Activated CD8-positive, alpha-beta memory T cell treated with anti-CD3 and anti-CD28 coated beads, Interleukin-2, amount 50 U/mL, for 4 hours (primary cell): ENCODE results near the gene MCUB.

Source experiments
- DNase-seq: peaks from one replicate; pipeline ENCODE4 v3.0.0-alpha.2; 2020

MCUB gene

DNA sequence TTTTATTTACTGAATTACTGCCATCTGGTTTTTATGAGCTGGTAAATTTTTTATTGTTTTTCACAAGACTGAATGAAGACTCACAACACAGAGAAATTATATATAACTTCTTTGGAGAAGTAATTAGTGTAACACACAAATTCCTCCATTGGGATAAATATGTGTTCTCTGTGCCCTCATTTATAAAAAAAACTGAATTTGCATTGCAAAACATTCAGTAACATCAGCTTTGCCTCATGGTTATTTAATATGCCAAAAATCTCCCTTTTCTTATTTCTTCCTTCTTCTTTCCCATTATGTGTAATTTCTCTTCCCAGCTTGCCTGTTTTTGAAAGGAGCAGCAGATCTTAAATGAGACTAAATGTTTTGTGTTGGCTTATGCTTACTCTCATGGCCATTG lies 124.7 kb downstream of the MCUB start:
- DNase-seq = no peak

GRCh38 chr4:109690690-109691410 lies 130.8 kb downstream of the MCUB start:
- DNase-seq = no peak

DNA sequence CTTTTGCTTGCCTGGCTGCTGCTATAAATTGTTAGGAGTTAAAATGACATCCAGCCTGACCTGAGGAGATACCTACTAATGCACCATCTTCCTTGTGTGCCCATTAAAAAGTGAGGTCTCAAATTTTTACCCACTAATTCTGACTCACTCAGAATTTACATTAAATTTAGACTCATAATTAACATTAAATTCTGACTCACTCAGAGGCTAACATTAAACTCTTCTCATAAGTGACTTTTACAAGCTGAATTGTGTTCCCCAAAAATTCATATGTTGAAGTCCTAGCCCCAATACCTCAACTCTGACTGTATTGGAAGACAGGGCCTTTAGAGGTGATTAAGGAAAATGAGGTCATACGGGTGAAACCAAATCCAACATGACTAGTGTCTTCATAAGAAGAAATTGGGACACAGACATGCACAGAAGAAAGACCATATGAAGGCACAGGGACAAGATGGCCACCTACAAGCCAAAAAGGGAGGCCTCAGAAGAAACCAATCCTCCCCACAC lies 131.4 kb downstream of the MCUB start:
- DNase-seq = no peak

DNA sequence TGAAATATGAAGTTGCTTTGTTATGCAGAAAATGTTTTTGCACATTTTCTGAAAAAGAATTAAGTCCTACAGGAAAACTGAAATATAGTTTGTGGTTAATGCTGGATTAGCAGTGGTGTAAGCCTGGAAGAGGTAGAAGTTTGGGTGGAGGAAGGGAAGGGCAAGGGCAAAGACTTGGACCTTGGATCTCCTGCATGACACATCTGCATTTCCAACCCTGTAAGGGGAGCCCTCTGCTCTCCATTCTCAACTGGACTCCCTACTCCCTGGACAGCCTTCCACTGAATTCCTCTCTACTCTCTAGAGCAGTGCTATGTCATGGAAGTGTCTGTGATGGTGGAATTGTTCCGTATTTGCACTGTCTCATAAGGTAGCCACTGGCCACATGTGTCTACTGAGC lies 138.6 kb downstream of the MCUB start:
- DNase-seq = no peak

DNA sequence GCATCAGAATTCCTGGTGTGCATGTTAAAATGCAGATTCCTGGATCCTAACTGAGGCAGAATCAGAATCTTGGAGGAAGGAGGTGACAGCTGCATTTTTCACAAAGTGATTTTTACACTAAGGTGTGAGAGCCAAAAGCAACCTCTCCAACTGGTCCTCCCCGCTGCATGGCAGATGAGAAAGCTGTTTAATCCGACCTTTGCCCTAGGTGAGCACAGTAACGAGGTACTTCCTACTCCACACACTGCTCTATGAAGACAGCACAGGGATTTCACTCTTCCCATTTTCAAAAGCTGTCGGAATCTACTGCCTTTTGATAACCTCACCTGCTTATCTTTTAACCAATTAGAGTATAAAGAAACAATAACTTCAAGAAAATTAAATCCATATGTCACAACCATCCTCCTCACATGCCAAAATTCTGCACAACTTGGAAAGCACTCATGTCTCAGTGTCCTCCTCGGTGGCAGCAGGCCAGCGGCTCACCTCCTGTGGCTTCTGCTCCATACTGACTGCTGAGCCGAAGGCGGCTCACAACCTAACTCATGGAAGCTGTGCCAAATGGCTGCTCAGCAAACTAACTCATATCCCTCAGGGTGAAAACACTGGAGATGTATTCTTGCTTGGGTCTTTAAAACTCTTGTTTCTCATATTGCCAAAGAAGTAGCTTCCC lies 139.6 kb downstream of the MCUB start:
- DNase-seq = no peak

- DNase-seq = no peak
Observed at GRCh38 chr4:109701566-109702410, 141.7 kb downstream of the MCUB start.

- DNase-seq = peak; percentile 75
Observed at GRCh38 chr4:109702950-109703663, 143.1 kb downstream of the MCUB start, which contains the start of gene CASP6. Gene CASP6 (minus strand): TSS chr4:109703445. CDS start chr4:109703395, 50 bp downstream.

DNA sequence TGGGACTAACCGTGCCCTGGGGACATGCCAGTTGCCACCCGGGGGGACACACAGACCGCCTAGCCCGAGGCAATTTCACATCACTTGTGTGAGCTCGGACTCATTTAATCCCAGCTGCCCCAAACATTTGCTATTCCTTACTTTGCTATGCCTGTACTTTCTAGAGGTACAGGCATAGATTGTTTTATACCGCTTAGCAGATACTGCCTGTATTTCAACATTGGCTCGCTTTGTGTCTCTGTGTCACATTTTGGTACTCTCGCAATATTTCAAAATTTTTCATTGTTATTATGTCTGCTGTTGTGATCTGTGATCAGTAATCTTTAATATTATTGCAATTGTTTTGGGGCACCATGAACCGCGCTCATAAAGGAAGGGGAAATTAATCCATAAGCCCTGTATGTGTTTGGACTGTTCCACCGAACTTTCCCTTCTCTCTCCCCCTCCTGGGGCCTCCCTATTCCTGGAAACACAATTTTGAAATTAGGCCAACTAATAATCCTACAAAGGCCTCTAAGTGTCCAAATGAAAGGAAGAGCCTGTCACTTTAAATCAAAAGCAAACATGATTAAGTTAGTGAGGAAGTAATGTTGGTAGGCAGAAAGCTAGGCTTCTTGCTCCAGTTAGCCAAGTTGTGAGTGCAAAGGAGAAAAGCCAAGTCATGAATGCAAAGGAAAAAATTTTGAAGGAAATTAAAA lies 143.8 kb downstream of the MCUB start:
- no peak for DNase-seq

- no peak for DNase-seq
Observed at GRCh38 chr4:109708435-109708834, 148.4 kb downstream of the MCUB start.

DNA sequence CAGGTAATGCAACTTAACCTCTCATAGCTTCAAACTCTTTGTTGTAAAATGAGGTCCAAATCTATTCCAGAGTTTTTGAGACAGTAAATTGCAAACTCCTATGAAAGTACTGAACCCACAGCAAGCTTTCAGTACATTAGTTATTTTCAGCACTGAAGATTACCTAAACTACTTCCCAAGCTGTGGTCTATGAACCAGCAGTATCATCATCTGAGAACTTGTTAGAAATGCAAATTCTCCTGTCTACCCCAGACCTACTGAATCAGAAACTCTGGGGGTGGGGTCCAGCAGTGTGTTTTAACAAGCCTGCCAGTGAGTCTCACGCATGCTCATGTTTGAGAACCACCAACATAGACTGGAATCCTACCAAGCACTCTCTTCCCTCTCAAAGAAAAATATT lies 148.9 kb downstream of the MCUB start:
- no peak for DNase-seq

DNA sequence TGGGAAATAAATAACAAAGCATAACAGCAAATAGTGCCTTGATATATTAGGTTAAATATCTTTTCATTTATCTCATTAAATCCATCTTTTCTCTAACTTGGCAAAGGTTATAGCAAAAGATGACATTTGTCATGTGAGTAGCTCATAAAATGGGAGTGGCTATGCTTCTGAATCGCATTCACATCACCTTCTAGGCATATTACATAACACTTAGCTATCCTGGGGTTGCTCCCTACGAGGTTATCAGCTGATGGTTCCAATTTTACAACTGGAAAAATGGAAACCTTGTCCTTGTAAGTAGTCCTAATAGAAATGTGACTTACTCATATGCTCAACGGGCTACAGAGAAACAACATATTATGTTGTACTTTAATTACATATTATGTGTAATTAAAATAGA lies 153.5 kb downstream of the MCUB start:
- DNase-seq = no peak

DNA sequence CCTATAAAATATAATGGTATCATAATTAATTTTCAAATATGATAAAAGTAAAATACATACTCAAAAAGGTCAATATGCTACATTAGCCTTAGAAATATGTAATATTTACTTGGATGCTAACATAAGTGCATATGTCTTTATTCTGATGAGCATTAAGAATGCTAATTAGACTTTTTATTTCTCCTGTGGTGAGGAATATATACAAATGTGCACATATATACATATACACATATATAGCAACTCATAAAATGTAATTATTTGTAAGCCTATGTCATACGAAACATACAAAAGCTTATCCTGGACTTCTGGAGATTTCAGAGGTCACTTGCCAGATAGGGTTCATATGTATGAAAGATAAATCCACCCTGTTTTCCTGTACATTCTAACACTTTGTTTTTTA lies 158.7 kb downstream of the MCUB start:
- no peak for DNase-seq

GRCh38 chr4:109719604-109720003 lies 159.6 kb downstream of the MCUB start:
- DNase-seq = no peak

- no peak for DNase-seq
Observed at GRCh38 chr4:109721033-109721432, 161.0 kb downstream of the MCUB start.

GRCh38 chr4:109722357-109722756 lies 162.3 kb downstream of the MCUB start:
- no peak for DNase-seq

DNA sequence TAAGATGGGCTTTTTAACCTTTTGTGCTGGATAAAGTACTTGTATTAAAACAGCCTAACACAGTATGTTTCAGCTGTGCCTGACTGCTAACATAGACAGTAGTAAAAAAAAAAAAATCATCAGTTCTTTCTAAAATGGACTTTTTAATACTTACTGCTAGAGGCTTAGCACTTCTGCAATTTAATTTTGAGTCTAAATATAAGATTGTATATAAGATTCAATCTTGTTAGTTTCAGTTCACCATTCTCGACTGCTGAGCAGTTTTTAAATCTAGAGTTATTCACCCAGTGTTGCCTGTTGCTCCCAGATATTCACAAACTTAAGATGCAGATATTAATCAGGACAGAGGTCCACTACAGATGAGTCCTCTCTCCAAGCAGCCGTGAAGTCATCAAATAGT lies 163.1 kb downstream of the MCUB start:
- DNase-seq = no peak

DNA sequence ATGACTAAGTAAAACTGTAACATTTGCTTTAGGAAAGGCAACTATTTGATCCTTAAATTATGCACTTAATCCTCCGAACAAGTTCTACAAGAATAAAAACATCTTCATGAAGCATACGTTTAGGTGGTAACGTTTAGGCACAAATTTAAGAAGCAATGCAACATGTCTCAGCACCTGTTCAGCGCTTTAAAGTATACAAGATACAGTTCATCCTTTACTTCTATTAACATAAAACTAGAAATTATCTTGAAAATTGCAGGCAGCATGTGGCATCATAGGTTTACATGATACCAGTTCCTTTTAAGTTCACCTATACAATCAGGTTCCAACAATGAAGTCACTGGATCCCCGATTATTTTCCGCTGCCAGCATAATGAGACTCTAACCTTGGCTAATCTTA lies 168.3 kb downstream of the MCUB start:
- no peak for DNase-seq

DNA sequence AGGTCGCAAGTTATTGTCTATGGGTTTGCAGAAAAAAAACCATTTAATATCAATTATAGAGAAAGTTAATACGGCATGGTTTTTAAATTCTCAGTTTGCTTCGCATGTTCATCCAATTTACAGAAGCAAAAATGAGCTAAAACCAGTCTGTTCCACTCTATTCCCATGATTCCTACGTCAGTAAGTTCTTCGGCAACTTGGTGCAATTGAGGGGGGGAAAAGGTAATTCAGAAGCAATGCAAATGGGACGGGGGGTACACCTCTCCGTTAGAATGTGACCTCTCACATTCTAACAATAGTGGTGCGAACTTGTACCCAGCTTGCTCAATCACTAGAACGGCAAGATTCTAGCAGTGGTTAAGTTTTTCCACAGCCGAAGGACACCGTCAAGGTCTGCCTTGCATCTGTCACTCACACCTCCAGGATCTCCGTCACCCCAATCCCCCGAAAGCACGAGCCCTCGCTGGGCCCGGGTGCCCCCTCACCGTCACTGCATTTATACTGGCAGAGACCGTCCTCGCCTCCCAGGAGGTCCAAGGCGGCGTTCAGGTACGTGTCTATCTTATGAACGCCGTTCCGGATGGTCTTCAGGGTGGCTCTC lies 169.2 kb downstream of the MCUB start:
- peak; percentile 54 for DNase-seq

DNA sequence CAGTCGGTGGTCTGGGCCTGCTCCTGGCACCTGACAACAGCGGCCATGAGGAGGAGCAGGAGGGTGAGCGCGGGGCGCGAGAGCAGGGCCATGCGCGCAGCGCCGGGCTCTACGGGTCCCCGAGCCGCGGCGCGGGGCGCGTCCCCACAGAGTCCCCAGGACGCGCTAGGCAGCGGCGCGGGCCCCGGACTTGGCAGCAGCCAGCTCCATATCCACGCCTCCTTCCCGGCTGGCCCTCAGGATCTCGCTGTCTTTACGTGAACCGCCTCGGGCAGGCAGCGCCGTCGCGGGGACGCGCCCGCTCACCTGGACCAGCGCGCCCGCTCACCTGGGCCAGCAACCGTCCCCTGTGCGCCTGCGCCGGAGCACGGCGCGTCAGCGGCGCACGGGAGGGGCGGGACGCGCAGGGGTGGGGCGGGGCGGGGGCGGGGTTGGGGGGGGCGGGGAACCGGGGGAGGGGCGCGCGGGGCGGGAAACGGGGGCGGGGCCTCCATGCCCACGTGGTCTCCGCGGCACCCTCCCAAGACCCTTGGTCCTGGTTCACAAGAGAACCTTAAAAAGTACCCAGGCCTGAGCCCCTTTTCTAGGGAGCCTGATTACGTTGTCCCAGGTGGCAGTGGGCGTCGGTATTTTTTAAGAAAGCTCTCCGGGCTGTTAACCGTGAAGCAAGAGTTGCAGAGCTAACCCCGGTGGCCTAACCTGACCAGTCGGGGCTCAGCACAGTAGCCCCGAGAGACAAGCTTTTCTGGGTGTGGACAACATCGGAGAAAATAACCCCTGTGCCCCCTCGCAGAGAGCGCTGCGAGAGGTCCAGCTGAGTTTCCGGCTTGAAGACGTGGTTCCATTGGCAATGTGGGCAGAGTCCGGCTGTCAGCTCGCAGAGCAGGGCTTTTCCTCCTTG lies 169.9 kb downstream of the MCUB start, which contains the start of gene PLA2G12A:
PLA2G12A (minus strand) TSS at position 353 of the 901 bp plus-strand sequence; CDS start at position 92, 261 bp downstream.
- peak; percentile 80 for DNase-seq
